GM12873 (cell line): ENCODE results near the gene TSPAN17.

Experiments used
- TF ChIP-seq, protein P1 (sequence below): IDR thresholded peaks from 2 replicates; pipeline ENCODE4 v1.5.1; 2012; ENCODE audit warnings: low read depth, mild to moderate bottlenecking, moderate library complexity, low read length, control low read depth; ENCODE audit not compliant: insufficient read depth; ENCODE audit errors: missing control alignments

Gene TSPAN17

DNA sequence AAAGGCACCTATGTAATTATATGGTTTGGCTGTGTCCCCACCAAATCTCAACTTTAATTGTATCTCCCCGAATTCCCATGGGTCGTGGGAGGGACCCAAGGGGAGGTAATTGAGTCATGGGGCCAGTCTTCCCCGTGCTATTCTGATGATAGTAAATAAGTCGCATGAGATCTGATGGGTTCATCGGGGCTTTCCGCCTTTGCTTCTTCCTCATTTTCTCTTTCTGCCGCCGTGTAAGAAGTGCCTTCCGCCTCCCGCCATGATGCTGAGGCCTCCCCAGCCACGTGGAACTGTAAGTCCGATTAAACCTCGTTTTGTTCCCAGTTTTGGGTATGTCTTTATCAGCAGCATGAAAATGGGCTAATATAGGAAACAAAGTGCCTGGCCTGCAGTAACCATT is 56.6 kb downstream of the TSPAN17 start:
- TF ChIP-seq, protein P1, sequence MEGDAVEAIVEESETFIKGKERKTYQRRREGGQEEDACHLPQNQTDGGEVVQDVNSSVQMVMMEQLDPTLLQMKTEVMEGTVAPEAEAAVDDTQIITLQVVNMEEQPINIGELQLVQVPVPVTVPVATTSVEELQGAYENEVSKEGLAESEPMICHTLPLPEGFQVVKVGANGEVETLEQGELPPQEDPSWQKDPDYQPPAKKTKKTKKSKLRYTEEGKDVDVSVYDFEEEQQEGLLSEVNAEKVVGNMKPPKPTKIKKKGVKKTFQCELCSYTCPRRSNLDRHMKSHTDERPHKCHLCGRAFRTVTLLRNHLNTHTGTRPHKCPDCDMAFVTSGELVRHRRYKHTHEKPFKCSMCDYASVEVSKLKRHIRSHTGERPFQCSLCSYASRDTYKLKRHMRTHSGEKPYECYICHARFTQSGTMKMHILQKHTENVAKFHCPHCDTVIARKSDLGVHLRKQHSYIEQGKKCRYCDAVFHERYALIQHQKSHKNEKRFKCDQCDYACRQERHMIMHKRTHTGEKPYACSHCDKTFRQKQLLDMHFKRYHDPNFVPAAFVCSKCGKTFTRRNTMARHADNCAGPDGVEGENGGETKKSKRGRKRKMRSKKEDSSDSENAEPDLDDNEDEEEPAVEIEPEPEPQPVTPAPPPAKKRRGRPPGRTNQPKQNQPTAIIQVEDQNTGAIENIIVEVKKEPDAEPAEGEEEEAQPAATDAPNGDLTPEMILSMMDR = no peak

DNA sequence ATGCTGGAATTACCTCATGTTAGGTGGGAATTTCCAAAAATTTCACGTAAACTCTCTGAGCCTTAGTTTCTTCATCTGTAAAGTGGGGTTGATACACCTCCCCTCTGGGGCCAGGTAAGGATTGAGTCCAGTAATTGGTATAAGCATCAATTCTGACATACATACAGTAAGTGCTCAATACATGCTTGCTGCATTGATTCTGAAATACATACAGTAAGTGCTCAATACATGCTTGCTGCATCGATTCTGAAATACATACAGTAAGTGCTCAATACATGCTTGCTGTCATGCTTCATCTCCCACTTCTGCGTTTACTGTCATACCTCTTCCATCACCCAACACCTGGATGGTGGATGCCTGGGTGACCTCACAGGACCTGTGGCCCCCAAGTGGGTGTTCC is 57.1 kb downstream of the TSPAN17 start:
- TF ChIP-seq, protein P1 = no peak

DNA sequence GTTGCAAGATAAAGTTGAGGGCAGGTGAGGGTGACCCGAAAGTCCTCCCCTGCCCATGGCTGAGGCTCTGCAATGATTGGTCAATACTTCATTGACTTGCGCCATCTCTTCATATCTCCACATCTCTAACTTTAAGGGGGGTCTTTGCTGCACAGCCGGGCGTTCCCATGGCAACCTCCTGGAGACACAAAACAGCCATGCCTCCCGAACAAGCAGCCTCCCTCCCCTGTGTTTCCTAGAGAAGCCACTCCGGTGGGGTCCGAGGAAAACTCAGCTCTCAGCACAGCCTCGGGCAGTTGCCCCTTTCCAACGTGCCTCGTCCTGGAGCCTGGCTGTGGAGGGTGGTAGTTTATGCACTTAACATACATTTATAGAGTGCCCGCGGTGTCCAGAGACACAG is 57.5 kb downstream of the TSPAN17 start:
- TF ChIP-seq, protein P1 = no peak
